Measurements from ENCODE around the gene GPATCH1.
A peak's percentile ranks its signal among the peaks of the same experiment; 100 is the strongest.
"Not testable (repeated sequence)": the region's sequence is repeated elsewhere in the genome, so short reads cannot be mapped to it uniquely, and the experiment has no call there.

The GPATCH1 gene

GRCh38 chr19:33124207-33125098, 43.5 kb downstream of the GPATCH1 start:
- DNase-seq: no peak

GRCh38 chr19:33125929-33126388, 45.0 kb downstream of the GPATCH1 start:
- DNase-seq: peak; percentile 47

- not testable (repeated sequence) for DNase-seq
These were observed 45.7 kb downstream of the GPATCH1 start for GRCh38 chr19:33126712-33127111.

GRCh38 chr19:33129901-33130300, 48.9 kb downstream of the GPATCH1 start:
- no peak for DNase-seq

- no peak for DNase-seq
These were observed 49.5 kb downstream of the GPATCH1 start for GRCh38 chr19:33130433-33130832.

GRCh38 chr19:33132021-33132420, 51.0 kb downstream of the GPATCH1 start, which contains the start of gene WDR88:
WDR88 (plus strand) TSS chr19:33132114; CDS start chr19:33132170, 56 bp downstream.
- no peak for DNase-seq

- DNase-seq: no peak
These were observed 51.4 kb downstream of the GPATCH1 start for GRCh38 chr19:33132425-33132824.

- no peak for DNase-seq
These were observed 52.6 kb downstream of the GPATCH1 start for GRCh38 chr19:33133438-33134031.

- peak; percentile 61 for DNase-seq
These were observed 53.6 kb downstream of the GPATCH1 start for GRCh38 chr19:33134571-33135041.

- DNase-seq: no peak
These were observed 58.2 kb downstream of the GPATCH1 start for GRCh38 chr19:33139165-33139564.

GRCh38 chr19:33143897-33144405, 63.0 kb downstream of the GPATCH1 start:
- DNase-seq: peak; percentile 50

- DNase-seq: no peak
These were observed 65.2 kb downstream of the GPATCH1 start for GRCh38 chr19:33146209-33146608.

GRCh38 chr19:33147538-33147937, 66.6 kb downstream of the GPATCH1 start:
- no peak for DNase-seq

- DNase-seq: no peak
These were observed 70.0 kb downstream of the GPATCH1 start for GRCh38 chr19:33150852-33151518.

- no peak for DNase-seq
These were observed 71.2 kb downstream of the GPATCH1 start for GRCh38 chr19:33152176-33152575.

- DNase-seq: not testable (repeated sequence)
These were observed 71.6 kb downstream of the GPATCH1 start for GRCh38 chr19:33152625-33153024.

- not testable (repeated sequence) for DNase-seq
These were observed 73.3 kb downstream of the GPATCH1 start for GRCh38 chr19:33154313-33154712.

- no peak for DNase-seq
These were observed 75.4 kb downstream of the GPATCH1 start for GRCh38 chr19:33156334-33156733.

- no peak for DNase-seq
These were observed 76.9 kb downstream of the GPATCH1 start for GRCh38 chr19:33157906-33158305.

GRCh38 chr19:33158365-33158764, 77.4 kb downstream of the GPATCH1 start:
- no peak for DNase-seq

GRCh38 chr19:33159149-33159548, 78.2 kb downstream of the GPATCH1 start:
- DNase-seq: no peak

GRCh38 chr19:33159893-33160292, 78.9 kb downstream of the GPATCH1 start:
- DNase-seq: no peak

- DNase-seq: no peak
These were observed 80.2 kb downstream of the GPATCH1 start for GRCh38 chr19:33161201-33161600.
